NCI-H2227 (cell line): Measurements from ENCODE around the gene USP1.

Experiments used
- DNase-seq: peaks from one replicate; lab custom pipeline; 2025; ENCODE audit not compliant: unreplicated experiment; lab: John Stamatoyannopoulos, UW

Gene USP1, protein sequence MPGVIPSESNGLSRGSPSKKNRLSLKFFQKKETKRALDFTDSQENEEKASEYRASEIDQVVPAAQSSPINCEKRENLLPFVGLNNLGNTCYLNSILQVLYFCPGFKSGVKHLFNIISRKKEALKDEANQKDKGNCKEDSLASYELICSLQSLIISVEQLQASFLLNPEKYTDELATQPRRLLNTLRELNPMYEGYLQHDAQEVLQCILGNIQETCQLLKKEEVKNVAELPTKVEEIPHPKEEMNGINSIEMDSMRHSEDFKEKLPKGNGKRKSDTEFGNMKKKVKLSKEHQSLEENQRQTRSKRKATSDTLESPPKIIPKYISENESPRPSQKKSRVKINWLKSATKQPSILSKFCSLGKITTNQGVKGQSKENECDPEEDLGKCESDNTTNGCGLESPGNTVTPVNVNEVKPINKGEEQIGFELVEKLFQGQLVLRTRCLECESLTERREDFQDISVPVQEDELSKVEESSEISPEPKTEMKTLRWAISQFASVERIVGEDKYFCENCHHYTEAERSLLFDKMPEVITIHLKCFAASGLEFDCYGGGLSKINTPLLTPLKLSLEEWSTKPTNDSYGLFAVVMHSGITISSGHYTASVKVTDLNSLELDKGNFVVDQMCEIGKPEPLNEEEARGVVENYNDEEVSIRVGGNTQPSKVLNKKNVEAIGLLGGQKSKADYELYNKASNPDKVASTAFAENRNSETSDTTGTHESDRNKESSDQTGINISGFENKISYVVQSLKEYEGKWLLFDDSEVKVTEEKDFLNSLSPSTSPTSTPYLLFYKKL

DNA sequence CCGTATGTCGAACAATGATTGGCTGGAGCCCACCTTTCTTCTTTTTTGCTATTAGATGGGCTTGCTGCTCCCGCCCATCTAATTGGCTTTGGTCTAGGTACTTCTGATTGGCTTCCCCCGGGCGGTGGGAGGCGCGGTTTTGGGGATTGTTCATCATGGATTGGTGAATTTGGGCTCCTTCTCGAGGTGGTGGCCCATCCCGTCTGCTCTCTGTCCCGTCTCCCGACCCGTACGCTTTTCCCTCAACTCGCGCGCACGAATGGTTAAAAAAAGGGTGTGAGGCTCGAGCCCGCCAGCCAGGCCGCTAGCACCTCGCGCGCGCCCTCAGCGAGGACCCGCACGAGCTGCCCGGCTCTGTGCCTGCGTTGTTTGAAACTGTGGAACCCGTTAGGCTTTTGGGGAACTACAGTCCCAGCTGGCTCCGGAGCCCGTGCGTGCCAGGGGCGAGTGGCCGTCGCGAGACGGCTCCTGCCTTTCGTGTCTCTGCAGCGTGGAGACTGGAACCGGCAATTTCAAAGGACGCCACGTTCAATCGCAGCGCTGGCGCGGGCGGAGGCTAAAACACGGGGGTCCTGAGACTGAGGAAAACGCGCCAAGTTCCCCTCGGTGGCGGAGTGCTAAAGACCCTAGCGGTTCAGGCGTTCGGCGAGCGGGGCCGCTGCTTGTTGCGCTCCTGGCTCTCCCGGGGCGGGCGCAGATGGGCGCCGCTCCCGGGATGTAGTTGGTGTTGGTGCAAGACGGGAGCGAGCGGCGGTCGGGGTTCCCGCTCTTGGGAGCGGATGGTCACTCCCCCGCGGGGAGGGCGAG, at the start of gene USP1:
USP1 (plus strand) TSS at position 584 of the 807 bp plus-strand sequence. CDS start 2,819 bp downstream, outside the sequence.
- DNase-seq, result peak; percentile 100

DNA sequence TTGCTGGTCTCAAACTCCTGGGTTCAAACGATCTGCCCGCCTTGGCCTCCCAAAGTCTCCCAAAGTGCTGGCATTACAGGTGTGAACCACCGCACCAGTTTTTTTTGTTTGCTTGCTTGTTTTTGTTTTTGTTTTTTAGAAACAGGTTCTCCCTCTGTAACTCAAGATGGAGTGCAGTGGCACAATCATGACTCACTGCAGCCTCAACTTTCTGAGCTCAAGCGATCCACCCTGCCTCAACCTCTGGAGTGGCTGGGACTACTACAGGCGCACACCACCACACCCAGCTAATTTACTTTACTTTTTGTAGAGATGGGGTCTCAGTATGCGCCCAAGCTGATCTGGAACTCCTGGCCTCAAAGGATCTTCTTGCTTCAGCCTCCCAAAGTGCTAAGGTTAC, 47.3 kb upstream of the USP1 start:
- DNase-seq, result no peak

DNA sequence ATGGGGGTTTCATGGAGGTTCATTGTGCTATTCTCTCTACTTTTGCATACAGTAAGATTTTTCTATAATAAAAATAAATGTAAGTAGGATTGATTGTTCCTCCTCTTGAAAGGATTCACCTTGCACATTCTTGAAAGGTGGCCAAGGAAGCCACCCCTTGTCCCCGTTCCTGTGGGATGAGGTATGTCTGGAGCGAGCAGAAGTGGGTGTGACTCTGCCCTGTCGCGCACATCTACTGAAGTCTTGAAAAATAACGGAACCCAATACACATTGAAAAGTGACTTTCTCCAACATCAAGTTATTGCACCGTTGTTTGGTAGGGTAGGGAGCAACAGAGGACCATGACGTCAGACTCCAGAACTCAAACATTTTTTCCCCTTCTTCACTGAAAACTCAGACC, 46.8 kb upstream of the USP1 start:
- DNase-seq, result no peak

DNA sequence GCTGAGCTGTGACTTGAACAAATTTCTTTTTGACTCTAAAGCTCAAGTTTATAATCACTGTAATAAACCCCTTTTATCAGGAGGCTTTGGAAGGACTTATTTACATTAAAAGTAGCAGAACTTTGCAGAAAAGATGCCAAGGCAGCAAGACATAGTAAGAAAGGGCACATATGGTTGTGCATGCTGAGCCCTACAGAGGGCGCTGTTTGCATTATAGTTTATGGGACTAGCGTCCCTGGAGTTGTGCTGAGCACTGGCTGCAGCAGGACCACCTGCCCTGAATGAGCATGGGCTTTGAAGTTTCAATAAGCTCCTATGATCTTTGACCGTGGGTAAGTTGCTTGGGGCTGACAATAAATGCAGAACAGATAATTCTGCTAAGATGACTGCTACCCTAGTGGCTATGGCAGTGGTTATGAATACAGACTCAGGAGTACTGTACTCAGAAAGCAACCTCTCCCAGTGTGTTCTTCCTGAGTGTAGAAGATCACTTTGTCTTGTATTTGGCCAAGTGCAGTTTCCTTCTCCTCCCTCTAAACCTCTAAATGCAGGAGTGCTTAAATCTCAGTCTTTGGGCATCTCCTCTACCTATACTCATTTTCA, 45.4 kb upstream of the USP1 start:
- DNase-seq, result no peak

DNA sequence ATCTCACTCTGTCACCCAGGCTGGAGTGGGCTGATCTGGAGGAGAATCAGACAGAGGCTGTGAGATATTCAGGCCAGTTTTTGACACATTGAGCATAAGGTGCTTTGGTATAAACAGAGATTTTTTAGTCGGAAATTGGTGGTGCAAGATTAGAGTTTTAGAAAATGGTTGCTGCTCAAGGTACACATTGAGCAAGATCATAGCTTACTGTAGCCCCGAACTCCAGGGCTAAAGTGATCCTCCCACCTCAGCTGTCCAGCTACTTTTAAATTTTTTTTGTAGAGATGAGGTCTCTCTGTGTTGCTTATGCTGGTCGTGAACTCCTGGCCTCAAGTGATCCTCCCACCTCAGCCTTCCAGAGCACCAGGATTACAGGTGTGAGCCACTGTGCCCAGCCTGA, 43.9 kb upstream of the USP1 start:
- DNase-seq, result no peak

DNA sequence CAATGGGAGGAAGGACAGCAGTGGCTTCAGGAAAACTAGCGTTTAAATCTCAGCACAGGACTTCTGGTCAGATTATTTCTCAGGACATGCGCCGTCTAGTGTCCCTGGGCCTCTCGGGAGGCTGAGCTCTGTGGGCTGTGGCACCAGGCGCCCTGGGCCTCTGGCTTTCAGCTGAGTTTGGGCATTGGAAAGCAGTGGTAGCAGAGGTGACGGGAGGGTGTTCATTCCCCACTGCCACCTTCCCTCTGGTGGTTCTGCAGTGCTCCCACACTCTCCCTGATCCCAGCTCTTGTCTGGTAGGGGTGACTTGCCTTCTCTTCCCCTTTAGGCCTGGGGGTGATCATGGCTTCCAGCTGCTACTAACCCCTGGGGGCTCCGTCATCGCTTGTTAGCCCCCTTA, 42.2 kb upstream of the USP1 start:
- DNase-seq, result no peak

DNA sequence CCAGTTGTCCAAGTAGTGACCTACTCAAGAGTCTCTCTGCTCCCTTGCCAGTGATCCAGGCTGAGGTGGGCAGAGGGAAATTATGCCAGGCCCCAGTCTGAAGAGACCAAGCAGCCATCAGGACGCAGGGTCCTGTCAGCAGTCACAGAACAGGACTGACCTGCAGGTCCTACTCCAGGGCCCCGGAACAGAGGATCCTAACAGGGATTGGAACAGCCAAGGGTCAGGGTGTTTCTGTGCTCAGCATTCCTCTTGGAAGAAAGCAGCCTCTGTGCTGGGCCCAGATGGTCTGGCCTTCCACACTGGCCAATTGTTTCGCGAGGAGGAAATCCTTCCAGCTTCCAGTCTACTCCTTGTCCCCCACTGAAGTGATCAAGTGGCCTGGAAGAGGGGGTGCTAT, 41.6 kb upstream of the USP1 start:
- no peak for DNase-seq

DNA sequence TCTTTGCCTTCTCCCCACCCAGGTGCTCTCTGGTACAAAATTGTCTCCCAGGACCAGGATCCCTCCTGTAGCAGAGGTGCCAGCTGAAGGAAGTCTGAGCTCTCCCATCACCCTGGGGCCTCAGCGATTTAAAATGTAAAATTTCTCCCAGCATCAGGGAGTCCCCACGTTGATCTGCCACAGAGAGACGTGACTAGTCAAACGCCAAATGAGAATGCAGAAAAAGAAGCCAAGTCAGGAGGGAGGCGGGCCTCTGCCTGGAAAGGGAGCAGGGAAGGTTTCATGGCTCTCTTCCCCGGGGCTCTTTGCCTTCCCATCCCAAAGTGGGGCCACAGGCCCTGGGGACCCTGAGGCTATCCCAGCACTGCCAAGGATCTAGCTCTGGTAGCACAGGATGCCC, 40.0 kb upstream of the USP1 start:
- no peak for DNase-seq

DNA sequence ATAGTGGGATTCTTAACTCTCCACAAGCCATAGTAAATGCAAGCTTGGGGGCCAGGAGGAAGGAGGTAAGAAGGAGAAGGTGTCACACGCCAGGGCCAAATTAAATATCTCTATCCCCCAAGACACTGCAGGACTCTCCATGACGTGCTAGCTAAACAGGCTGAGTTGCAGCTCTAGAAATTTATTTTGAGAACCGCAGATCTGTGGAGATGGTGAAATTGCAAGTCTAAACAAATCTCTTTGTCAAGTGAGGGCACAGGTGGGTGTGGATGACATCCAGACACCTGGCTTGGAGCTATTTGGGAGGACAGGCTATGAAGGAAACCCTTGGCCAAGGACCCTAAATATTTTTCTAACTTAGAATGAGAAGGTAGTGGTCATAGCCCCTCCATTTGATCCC, 39.5 kb upstream of the USP1 start:
- no peak for DNase-seq

DNA sequence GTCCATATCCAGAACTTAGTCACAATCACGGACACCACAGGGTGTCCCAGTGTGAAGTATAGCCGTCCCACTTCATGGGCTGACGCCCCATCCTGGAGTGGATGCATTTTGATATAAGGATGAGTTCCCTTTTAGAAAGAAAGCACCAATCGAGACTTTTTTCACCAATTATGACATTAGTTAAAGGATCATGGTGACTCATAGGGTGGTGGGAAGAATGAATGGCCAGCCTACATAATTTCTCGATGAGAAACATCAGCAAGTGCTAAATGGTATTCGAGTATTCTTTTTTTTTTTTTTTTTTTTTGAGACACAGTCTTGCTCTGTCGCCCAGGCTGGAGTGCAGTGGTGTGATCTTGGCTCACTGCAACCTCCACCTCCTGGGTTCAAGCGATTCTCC, 38.5 kb upstream of the USP1 start:
- no peak for DNase-seq

DNA sequence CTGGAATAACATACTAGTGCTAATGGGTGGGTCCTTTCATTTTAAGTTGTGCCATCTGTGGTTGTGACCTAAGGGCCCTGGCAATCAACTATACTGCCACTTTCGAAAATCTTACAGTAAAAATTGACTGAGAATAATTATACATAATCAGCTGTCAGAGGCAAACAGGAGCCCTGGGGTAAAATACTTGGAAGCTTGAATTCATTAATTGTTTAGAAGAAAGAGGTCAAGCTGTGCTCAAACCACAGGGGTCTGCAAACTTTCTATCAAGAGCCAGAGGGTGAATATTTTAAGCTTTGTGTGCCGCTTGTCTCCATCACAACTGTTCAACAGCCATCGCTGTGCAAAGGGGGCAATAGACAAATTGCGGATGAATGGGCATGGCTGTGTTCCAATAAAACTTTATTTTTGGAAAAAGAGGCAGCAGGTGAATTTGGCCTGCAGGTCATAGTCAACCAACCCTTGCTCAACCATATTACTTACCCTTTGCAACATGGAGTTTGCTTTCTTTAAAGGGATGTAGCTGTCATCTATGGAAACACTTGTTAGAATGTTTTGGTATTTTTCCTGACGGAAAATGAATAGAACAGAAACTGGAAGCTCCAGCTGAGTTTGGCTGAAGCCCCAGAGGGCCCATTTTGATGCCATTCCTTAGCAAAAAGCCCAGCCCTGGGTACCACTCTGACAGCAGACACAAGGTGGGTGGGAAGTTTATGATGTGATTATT, 35.7 kb upstream of the USP1 start:
- DNase-seq, result peak; percentile 83

DNA sequence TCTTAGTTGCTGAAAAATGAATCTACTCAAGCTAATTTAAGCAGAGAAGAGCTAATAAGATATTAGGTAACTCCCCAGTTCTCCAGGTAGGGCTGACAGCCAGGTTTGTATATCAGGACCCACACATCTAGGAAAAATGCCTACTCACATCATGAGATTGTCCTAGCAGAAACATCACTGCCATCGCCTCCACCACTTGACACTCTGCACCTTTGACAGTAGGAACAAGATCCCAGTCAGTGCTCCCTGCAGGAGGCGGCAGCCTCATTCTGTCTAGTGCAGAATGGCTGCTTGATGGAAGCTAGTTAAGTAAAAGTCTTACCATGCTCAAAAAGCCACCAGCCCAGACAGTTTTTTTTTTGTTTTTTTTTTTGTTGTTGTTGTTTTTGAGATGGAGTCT, 31.6 kb upstream of the USP1 start:
- no peak for DNase-seq

DNA sequence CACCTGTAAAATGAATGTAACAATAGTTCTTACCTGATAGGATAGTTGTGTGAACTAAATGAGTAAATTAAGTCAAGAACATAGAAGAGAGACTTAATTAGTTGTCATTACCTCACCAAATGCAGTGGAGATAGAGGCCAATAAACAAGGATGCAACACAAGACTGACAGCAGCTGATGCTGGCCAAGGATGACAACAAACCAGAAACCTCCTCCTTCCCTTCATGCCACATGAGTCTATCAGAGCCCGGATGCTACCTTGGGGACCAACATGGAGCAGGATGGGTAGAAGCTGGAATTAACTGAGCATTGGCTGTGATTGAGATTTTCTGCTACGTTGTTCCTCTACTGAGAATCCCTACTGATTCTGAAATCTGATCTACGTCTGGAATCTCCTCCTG, 30.3 kb upstream of the USP1 start:
- no peak for DNase-seq

DNA sequence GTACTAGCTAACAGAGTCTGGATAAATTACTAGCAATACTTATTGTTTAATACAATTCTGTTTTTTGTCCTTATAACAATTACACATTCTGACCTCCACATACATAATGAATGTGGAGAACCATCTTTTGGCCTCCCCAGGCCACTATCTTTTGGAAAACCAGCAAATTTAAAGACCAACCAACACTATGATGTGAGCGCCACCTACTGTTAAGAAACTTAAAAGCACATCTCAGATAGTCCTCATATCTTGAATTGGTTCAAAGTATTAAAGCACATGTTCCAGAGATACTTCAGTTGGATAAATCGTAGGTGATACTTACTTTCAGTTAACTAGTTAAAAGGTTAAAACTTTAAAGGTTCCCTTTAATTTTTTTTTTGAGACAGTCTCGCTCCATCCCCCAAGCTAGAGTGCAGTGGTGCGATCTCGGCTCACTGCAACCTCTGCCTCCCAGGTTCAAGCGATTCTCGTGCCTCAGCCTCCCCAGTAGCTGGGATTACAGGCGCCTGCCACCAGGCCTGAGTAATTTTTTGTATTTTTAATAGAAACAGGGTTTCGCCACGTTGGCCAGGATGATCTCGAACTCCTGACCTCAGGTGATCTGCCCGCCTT, 29.3 kb upstream of the USP1 start:
- DNase-seq, result peak; percentile 74

DNA sequence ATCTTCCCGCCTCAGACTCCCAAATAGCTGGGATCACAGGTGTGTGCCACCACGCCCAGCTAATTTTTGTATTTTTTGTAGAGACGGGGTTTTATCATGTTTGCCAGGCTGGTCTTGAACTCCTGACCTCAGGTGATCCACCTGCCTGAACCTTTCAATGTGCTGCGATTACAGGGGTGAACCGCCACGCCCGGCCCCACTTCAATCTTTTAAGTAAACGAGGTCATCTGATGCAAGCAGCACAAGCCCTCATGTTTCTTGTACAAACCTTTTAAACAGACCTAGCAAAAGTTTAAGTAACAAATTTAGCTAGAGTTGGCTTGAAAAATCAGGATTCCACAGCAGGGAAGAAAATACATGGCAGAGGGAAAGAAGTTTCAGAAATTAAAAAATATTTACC, 21.2 kb upstream of the USP1 start:
- no peak for DNase-seq

DNA sequence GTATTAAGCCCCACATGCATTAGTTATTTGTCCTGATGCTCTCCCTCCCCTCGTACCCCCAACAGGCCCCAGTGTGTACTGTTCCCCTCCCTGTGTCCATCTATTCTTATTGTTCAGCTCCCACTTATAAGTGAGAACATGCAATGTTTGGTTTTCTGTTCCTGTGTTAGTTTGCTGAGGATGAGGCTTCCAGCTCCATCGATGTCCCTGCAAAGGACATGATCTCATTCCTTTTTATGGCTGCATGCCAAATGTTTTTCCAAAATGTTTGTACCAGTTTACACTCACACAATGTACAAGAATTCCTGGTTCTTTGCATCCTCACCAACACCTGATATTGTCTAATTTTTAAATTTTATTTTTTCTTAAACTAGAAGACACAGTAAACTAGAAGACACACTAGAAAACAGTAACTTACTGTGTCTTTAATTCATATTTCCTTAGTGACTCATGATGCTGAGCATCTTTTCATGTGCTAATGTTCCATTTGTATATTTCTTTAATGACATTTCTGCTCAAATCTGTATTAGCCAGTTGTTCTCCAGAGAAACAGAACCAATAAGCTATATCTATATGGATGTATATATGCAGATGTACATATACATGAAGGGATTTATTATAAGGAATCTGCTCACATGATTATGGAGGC, 19.4 kb upstream of the USP1 start:
- DNase-seq, result no peak

DNA sequence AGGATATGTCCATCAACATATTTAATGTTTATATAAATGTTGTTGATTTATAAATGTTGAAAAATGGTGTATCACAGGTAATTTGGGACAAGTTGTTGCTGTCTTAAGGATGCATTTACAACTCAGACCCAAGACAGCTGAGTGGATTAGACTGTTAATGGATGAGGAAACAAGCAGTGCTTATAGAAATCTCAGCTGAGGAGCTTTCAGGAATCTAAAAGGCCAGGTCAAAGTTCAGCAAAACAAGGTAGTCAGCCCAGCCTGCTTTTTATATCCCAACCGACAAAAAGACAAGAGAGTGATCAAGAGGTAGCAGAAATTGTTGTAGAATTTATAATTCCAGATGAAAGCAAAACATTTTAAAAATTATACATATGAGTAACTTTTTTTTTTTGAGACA, 16.6 kb upstream of the USP1 start:
- no peak for DNase-seq

DNA sequence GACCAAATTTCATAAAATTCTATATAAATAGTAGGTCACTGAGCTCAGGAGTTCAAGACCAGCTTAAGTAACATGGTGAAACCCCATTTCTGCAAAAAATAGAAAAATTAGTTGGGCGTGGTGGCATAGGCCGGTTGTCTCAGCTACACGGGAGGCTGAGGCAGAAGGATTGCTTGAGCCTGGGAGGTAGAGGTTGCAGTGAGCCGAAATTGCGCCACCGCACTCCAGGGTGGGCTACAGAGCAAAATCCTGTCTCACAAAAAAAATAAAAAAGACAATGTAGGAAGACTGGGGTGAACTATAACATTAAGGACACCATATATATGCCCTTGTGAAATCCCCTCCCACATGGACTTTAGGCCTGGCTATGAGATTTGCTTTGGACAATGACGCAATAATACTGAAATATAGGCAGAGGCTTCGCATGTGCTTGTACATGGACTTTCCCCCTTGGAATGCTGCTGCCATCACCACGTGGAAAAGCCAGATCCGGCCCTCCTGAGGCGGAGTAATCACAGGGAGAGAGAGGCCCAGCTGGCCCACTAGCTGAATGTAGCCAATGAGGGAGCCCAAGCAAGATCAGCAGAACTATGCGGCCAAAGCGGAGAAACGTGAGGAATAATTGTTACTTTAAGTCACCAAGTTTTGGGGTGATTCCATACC, 13.1 kb upstream of the USP1 start:
- DNase-seq, result no peak

DNA sequence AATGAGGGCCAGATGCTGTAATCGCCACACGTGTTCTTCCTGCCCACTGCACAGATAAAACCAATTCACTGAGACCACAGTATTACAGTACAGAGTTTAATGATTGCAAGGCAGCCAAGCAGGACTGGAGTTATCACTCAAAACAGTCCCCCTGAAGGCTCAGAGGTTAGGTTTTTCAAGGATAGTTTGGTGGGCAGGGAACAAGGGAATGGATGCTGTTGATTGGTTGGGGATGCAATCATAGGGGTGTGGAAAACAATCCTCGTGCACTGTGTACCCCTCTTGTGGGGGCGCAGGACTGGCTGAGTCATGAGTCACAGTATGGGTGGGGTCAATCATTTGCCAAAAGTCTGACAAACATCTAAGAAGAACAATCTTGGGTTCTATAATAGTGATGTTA, 12.4 kb upstream of the USP1 start:
- DNase-seq, result no peak
